GM12892 (cell line): ENCODE data around the gene TRAPPC2L.

ENCODE experiments used
- DNase-seq: peaks from one replicate; pipeline ENCODE4 v3.0.0; 2011; ENCODE audit not compliant: insufficient read length
- FAIRE-seq: peaks from 2 replicates; lab custom pipeline; 2011; peaks lifted over from hg19 to GRCh38; lab: Jason Lieb, UNC
- POLR2A ChIP-seq: IDR thresholded peaks from 2 replicates; pipeline ENCODE4 v1.6.1; 2011; ENCODE audit warnings: low read depth, low read length, control low read depth
- POLR2AphosphoS5 ChIP-seq: IDR thresholded peaks from 2 replicates; pipeline ENCODE4 v1.6.1; 2011; ENCODE audit warnings: low read depth, low read length, control low read depth
- TAF1 ChIP-seq: IDR thresholded peaks from 2 replicates; pipeline ENCODE4 v1.6.1; 2011; ENCODE audit warnings: low read depth, mild to moderate bottlenecking, control low read depth, low read length, borderline replicate concordance

Gene TRAPPC2L

GRCh38 chr16:88812513-88813268, 44.2 kb upstream of the TRAPPC2L start:
- DNase-seq (no peak), FAIRE-seq (no peak)
- no peak for TF ChIP-seq POLR2AphosphoS5
- TF ChIP-seq TAF1 = no peak
- TF ChIP-seq POLR2A = no peak

GRCh38 chr16:88813269-88814143, 43.4 kb upstream of the TRAPPC2L start:
- FAIRE-seq (no peak), DNase-seq (no peak)
- TF ChIP-seq POLR2A (no peak), POLR2AphosphoS5 (no peak), TAF1 (no peak)

- DNase-seq (no peak), FAIRE-seq (no peak)
- TF ChIP-seq POLR2AphosphoS5 (no peak), TAF1 (no peak), POLR2A (no peak)
Measured at GRCh38 chr16:88814144-88814502, 42.8 kb upstream of the TRAPPC2L start.

- no peak for FAIRE-seq
- TF ChIP-seq POLR2AphosphoS5 (no peak), TAF1 (no peak), POLR2A (no peak)
- DNase-seq = no peak
Measured at GRCh38 chr16:88815227-88815626, 41.7 kb upstream of the TRAPPC2L start.

GRCh38 chr16:88815901-88816589, 40.9 kb upstream of the TRAPPC2L start:
- FAIRE-seq (peak; percentile 48), DNase-seq (peak; percentile 56)
- TF ChIP-seq TAF1 = no peak
- no peak for TF ChIP-seq POLR2AphosphoS5
- TF ChIP-seq POLR2A = no peak

- no peak for DNase-seq
- no peak for TF ChIP-seq TAF1
- no peak for TF ChIP-seq POLR2A
- no peak for TF ChIP-seq POLR2AphosphoS5
- no peak for FAIRE-seq
Measured at GRCh38 chr16:88816736-88817535, 40.0 kb upstream of the TRAPPC2L start.

- no peak for DNase-seq
- no peak for FAIRE-seq
- TF ChIP-seq POLR2AphosphoS5 (no peak), POLR2A (no peak), TAF1 (no peak)
Measured at GRCh38 chr16:88817785-88818574, 38.9 kb upstream of the TRAPPC2L start.

GRCh38 chr16:88818575-88818874, 38.4 kb upstream of the TRAPPC2L start:
- TF ChIP-seq TAF1 (no peak), POLR2AphosphoS5 (no peak), POLR2A (no peak)
- DNase-seq = no peak
- FAIRE-seq = no peak

- no peak for FAIRE-seq
- DNase-seq = no peak
- TF ChIP-seq POLR2A (no peak), TAF1 (no peak), POLR2AphosphoS5 (no peak)
Measured at GRCh38 chr16:88819126-88819525, 37.8 kb upstream of the TRAPPC2L start.

- FAIRE-seq = no peak
- TF ChIP-seq POLR2A (no peak), TAF1 (no peak), POLR2AphosphoS5 (no peak)
- DNase-seq = no peak
Measured at GRCh38 chr16:88820385-88821025, 36.4 kb upstream of the TRAPPC2L start.
